Measurements from ENCODE around the gene GLRA1. TPM values are rescaled to one million over a fixed set of nuclear protein-coding genes. Genes with fewer than 3 reads are reported as not detected.
"Not testable (repeated sequence)": the region's sequence is repeated elsewhere in the genome, so short reads cannot be mapped to it uniquely, and the experiment has no call there.

GLRA1 gene
- polyA plus RNA-seq, 1 donor = not detected

GRCh38 chr5:151913425-151913824 lies 11.2 kb downstream of the GLRA1 start:
- DNase-seq = no peak

DNA sequence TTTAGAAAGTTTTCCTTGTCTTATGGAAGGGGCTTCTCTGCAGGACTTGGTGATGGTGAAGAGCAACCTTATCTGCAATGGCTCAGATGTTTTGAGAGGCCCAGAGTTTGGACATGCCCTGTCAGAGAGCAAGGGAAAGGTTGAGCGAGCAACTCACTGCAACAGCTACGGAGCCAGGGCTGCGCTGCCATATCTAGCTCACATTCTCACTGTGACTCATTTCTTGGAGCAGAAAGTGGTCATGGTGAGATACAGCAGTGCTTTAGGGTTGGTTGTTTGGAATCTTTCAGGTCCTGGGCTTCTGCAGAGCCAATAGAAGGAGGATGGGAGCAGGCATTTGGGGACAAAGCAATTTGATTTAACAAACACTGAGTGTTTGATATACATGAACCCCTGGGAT lies 12.3 kb downstream of the GLRA1 start:
- no peak for DNase-seq

GRCh38 chr5:151911011-151911410 lies 13.6 kb downstream of the GLRA1 start:
- DNase-seq = no peak

DNA sequence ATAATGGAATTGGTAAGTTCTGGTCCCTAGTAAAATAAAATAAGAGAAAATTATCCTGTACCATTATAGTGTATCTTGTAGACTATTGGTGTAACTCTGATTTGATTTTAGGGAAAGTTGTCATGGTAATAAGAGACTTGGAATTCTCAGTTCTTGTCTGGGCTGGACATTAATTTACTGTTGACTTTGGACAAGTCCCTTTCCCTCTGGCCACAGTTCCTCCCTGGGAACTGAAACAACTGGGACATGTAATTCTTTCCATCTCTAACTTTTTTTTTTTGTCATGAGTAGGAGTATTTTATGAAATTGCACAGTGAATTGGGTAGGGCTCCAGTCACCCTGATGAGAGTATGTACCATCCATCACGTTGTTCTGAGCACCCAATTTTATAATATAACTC lies 15.0 kb downstream of the GLRA1 start:
- DNase-seq = no peak

GRCh38 chr5:151906246-151906645 lies 18.4 kb downstream of the GLRA1 start:
- no peak for DNase-seq

- no peak for DNase-seq
These were observed 19.1 kb downstream of the GLRA1 start for GRCh38 chr5:151905557-151905961.

DNA sequence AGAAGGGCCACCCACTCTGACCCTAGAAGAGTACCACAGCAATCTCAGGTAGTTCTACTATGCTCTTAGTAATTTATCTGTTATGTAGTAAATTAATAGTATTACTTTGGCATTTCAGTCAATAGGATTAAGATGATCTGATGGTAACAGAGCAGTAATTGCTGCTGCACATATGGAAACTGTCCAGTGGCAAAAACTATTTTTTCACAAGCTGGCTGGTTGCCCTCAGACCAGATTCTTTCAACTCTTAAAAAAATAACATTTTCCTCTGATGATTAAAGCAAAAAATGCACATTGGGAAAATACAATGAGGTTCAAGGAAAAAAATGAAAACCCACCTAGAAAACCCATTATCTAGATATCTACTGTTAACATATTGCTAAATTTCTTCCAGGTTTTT lies 19.7 kb downstream of the GLRA1 start:
- no peak for DNase-seq

GRCh38 chr5:151904127-151904526 lies 20.5 kb downstream of the GLRA1 start:
- DNase-seq = no peak

DNA sequence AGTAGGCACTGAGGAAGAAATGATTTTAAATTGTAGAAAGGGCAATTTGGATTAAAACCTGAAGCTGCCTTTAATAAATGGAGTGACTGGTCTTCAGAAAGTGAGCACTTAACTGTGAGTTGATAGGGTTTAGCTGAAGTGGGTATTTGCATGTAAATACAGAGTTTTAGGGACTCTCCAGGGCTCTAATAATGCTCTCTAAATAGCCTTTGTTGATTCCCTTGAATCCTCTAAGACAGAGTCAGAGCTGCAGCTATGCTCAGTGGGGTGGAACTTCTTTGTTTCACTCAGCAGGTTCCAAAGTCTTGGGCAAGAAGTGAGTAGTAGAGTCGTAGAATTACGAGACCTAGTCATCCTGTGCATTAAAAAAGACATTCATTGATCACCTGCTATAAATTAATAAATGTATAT lies 21.4 kb downstream of the GLRA1 start:
- DNase-seq = no peak

DNA sequence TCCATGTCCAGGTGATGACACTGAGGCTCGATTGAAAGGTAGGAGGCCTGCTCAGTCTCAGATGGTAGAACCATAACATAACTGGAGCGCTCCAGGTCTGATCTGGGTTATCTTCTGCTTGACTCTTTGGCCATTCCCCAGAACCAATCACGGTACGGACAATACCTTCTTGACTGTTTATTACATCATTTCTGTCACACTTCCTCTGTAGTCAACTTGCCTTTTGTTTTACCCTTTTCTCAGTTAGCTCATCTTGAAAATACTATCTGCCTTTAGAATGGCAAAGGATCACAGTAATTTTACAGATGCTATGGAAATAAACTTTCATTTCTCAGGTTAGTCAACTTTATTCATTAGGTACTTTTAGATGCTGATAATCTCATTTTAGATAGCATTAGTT lies 22.4 kb downstream of the GLRA1 start:
- no peak for DNase-seq

DNA sequence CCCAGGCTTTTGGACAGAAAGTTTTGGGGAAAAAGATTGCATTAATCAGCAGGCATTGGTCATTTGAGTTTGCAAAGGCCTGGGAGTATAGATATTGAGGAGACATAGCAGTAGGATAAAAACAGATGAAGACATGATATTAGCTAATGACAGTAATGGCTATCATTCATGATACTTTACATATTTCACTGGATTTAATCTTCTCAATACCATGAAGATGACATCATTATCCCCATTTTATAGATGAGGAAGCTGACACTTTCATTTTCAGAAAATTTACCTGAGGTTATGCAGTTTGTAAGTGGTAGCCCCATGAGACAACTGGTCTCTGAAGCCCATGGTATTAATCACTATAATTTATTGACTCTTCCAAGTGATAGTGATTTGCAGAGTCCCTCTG lies 23.0 kb downstream of the GLRA1 start:
- no peak for DNase-seq

GRCh38 chr5:151900891-151901290 lies 23.8 kb downstream of the GLRA1 start:
- DNase-seq = no peak

- no peak for DNase-seq
These were observed 25.3 kb downstream of the GLRA1 start for GRCh38 chr5:151899399-151899798.

- no peak for DNase-seq
These were observed 26.8 kb downstream of the GLRA1 start for GRCh38 chr5:151897896-151898295.

DNA sequence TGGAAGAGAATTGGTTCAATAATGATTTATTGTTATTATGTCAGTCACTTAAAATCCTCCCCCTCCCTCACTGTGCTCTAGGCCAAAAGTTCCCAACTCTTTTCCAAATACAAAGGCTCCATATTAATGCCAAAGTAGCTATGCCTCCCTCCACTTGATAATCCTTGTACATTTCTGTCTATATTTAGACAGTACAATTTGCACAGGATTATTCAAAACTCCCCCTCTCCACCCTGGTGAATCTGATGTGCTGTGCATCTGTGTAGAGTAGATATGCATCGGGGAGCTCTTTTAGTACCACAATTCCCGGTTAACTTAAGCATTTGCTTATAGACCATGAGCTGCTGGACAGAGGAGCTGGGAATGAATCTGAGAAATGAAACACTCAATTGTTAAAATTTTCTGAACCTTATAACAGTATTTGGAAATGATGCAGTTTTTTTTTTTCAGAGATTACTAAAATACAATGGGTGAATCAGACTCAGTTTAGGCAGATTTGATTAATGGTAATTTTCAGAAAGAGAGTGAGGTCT lies 27.6 kb downstream of the GLRA1 start:
- DNase-seq = no peak

DNA sequence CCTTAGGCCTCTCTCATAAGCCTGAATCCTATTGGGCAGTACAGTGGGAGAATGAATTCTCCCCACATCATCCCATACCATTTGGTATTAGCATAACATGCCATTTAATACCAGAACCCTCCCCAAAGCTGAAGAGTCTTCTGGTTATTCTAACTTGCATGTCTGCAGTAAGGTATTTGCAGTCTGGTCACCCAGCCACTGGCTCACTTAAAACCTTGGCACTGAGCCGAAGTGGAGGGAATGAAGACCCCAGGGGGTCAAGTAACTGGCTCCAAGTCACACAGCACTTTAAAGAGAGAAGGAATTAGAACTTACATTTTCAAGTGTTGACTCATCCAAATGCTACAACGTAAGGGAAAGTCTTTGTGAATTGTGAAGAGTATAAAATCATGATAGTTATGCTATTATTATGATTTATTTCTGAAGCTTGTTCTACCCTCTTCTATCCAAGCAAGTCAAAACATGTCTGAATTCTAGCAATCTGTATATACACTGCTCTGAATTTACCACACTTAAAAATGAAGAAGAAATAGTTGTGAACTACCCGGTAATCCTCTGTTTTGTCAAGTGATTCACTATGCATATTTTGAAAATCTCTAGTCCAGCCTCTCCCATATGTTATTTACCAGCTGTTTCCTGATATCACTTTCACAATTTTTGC lies 28.5 kb downstream of the GLRA1 start:
- no peak for DNase-seq

DNA sequence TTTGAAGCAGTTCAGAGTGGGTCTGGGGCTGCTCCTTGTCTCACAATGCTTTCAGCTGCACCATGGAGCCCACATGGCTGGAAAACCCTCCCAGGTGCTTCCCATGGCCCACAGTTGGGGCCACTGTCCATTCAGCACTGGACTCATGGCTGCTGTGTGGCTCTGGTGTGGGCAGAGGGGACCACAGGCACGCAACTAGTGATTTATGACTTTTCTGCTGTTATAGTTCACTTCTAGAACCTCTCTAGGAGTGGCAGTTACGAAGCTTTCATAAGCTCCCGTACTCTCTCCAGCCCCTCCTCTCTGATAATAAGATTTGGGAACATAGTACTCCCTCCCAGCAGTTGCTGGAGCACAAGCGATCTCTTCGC lies 29.0 kb downstream of the GLRA1 start:
- DNase-seq = no peak

DNA sequence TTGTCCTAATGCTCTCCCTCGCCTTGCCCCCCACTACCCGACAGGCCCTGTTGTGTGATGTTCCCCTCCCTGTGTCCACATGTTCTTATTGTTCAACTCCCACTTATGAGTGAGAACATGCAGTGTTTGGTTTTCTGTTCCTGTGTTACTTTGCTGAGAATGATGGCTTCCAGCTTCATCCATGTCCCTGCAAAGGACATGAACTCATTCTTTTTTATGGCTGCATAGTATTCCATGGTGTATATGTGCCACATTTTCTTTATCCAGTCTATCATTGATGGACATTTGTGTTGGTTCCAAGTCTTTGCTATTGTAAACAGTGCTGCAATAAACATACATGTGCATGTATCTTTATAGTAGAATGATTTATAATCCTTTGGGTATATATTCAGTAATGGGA lies 31.2 kb downstream of the GLRA1 start:
- not testable (repeated sequence) for DNase-seq

- no peak for DNase-seq
These were observed 32.3 kb downstream of the GLRA1 start for GRCh38 chr5:151892393-151892792.

DNA sequence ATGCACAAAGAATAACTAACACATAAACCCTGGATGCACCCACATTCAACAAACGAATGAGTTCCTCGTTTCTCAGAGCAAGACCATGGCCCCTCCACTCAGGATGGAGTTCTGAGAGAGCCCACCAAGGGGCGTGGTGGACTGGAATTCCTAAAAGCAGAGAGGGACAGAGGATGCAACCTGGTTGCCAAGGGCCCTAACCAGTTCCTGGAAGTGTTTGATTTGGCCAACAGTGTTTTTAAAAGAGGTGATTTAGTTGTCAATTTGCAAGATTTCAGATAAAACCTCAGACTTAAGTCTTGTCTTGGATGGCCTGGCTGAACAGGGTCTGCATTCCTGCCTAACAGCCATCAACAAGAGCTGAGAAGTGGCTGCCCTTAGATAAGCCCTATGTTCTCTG lies 34.4 kb downstream of the GLRA1 start:
- no peak for DNase-seq

GRCh38 chr5:151889614-151890013 lies 35.0 kb downstream of the GLRA1 start:
- no peak for DNase-seq

DNA sequence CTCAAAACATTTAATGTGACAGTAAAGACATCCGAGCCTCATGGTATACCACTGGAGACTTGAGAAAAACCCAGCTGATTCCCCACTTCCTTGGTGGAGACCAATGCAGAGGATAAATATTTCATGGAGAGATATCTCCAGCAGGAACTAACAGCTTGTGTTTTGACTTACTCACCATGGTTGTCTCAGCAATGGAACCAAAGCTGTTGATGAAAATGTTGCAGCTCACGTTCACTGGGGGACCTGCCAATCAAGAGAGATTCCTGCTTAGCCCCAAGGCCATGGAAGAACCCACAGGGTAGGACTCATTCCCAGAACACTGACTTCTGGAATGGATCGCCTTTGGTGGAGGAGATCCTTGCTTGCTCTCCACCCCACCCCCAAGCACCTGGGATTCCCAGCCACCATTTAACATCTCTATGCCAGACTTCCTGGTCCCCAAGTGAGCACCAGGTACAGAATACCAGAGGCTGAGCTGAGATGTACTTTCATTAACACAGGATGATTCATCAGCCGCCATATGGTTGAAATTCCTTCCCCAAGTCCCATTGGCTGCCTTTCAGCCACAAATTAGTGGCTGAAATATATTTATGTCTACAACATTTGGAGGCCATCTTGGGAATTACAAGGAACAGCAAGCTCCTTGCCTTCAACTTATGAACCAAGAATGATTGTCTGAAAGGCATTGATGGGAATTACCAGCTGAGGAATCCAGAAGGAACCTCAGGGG lies 37.9 kb downstream of the GLRA1 start:
- DNase-seq = no peak

DNA sequence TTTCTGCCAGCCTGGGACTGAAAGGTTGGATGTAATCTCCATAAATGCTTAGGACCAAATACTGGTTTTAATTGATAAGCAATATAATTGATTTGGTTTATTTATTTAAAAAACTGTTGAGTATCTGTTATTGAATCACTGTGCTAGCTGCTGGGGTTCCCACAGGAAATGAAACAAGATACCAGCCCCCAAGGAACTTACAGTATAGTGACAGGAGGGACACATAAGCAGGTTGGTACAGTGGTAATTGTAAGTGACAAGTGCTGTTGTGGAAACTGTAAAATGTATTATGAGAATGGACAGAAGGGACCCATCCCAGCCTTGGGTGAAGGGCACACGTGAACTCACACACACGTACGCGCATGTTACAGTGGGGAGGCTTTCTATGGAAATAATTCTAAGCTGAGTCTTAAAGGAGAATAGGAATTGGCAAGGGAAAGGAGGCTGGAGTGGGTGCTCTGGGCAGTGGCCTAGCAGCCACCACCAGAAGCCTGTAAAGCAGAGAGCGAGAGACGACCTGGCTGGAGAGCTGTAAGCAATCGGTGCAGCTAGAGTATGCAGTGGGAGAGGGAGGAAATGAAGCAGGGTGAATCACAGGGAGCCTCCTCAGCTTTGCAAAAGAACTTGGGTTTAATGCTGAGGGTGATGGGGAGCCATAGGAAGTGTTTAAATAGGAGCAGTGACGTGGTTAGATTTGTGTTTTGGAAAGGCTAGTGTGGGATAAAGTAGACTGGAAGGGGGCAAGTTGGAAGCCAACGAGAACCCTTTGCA lies 39.3 kb downstream of the GLRA1 start:
- no peak for DNase-seq
